Lower lobe of right lung (tissue), 2 donors: ENCODE measurements around the gene SAMD7. TPM values are rescaled to one million over a fixed set of nuclear protein-coding genes. Genes with fewer than 3 reads are reported as not detected.

ENCODE experiments used
- ATAC-seq, 2 donors: fragments of 200-7000 bp; cut with Tn5 transposase; one replicate each; pipeline ENCODE4 v1.9.1; 2020 to 2022; ENCODE audit warnings: mild to moderate bottlenecking in 2 of 2, moderate library complexity in 2 of 2
- DNase-seq: peaks from one replicate; pipeline ENCODE4 v3.0.0-alpha.2; 2020
- H3K27ac ChIP-seq: fragments of 200-600 bp; one replicate; pipeline ENCODE4 v1.8.0; 2022
- H3K27me3 ChIP-seq: fragments of 200-600 bp; one replicate; pipeline ENCODE4 v1.8.0; 2022; ENCODE audit warnings: low read depth
- H3K36me3 ChIP-seq: fragments of 200-600 bp; one replicate; pipeline ENCODE4 v1.8.0; 2022; ENCODE audit warnings: mild to moderate bottlenecking
- H3K4me1 ChIP-seq: fragments of 200-600 bp; one replicate; pipeline ENCODE4 v1.8.0; 2022
- H3K4me3 ChIP-seq: fragments of 200-600 bp; one replicate; pipeline ENCODE4 v1.8.0; 2022; ENCODE audit warnings: mild to moderate bottlenecking
- H3K9me3 ChIP-seq: fragments of 200-600 bp; one replicate; pipeline ENCODE4 v1.8.0; 2022
- CTCF ChIP-seq: fragments of 200-600 bp; IDR thresholded peaks from one replicate; pipeline ENCODE4 v1.8.0; 2022; ENCODE audit warnings: antibody characterized with exemption, mild to moderate bottlenecking
- intact Hi-C: fragments of 100-400 bp; cut with DNase I; formaldehyde crosslinking; loops from one replicate; pipeline ENCODE4 v1.11.0; 2022
- total RNA-seq: library from RNA; stranded (reverse); fragmentation: NEBNext Ultra II Directional; extraction: Animal tissue kit (Norgen Biotek cat#: 25700); gene quantifications from one replicate; pipeline ENCODE4 v1.2.1, GENCODE V29; 2021
- donor health status: DM: no; HTN: yes; CAD: no; lungs with severe emphysema.

The SAMD7 gene
- total RNA-seq, 1 donor from 2014 or later, result not detected

GRCh38 chr3:169945313-169945712, 33.9 kb downstream of the SAMD7 start:
- Histone ChIP-seq H3K9me3 (no peaks in the 10 kb centered on the region), H3K36me3 (no peaks in the 10 kb centered on the region), H3K27me3 (no peaks in the 10 kb centered on the region), H3K4me3 (peak overlapping the region; percentile 2), H3K27ac (no peak overlapping the region), H3K4me1 (peaks cover 16% of the 10 kb centered on the region)
- no peak for TF ChIP-seq CTCF
- intact Hi-C loops, result no loop called here
- DNase-seq, result peak; percentile 62
- ATAC-seq, result peak; percentile 78 to 86

- peaks cover 16% of the 10 kb centered on the region for H3K4me1 ChIP-seq
- intact Hi-C loops, result no loop called here
- no peaks in the 10 kb centered on the region for H3K9me3 ChIP-seq
- H3K36me3 ChIP-seq, result no peaks in the 10 kb centered on the region
- H3K4me3 ChIP-seq, result no peak overlapping the region
- DNase-seq (no peak), ATAC-seq (peak in 1 of 2 donors; percentile 54)
- no peak for TF ChIP-seq CTCF
- H3K27ac ChIP-seq, result no peak overlapping the region
- no peaks in the 10 kb centered on the region for H3K27me3 ChIP-seq
These were observed 35.0 kb downstream of the SAMD7 start for GRCh38 chr3:169946336-169946735.

- Histone ChIP-seq H3K27me3 (no peaks in the 10 kb centered on the region), H3K36me3 (no peaks in the 10 kb centered on the region), H3K27ac (no peak overlapping the region), H3K4me3 (no peak overlapping the region), H3K9me3 (no peaks in the 10 kb centered on the region), H3K4me1 (peaks cover 16% of the 10 kb centered on the region)
- DNase-seq, result no peak
- TF ChIP-seq CTCF, result no peak
- ATAC-seq, result peak; percentile 51 to 74
- intact Hi-C loops, result no loop called here
These were observed 37.4 kb downstream of the SAMD7 start for GRCh38 chr3:169948559-169949448.

- no peak overlapping the region for H3K4me3 ChIP-seq
- ATAC-seq, result peak; percentile 21 to 50
- no peaks in the 10 kb centered on the region for H3K9me3 ChIP-seq
- no peak overlapping the region for H3K27ac ChIP-seq
- no peak for TF ChIP-seq CTCF
- no peaks in the 10 kb centered on the region for H3K36me3 ChIP-seq
- intact Hi-C loops, result no loop called here
- no peak for DNase-seq
- peaks cover 4% of the 10 kb centered on the region for H3K4me1 ChIP-seq
- H3K27me3 ChIP-seq, result no peaks in the 10 kb centered on the region
These were observed 40.7 kb downstream of the SAMD7 start for GRCh38 chr3:169952045-169952444.

GRCh38 chr3:169953462-169954141, 42.2 kb downstream of the SAMD7 start:
- Histone ChIP-seq H3K4me1 (peaks cover 4% of the 10 kb centered on the region), H3K36me3 (no peaks in the 10 kb centered on the region), H3K27ac (peak overlapping the region; percentile 57), H3K27me3 (no peaks in the 10 kb centered on the region), H3K4me3 (no peak overlapping the region), H3K9me3 (no peaks in the 10 kb centered on the region)
- TF ChIP-seq CTCF, result no peak
- DNase-seq (no peak), ATAC-seq (no peak)
- intact Hi-C loops, result no loop called here
